ENCODE results near the gene NUAK1. TPM values are rescaled to one million over a fixed set of nuclear protein-coding genes. Genes with fewer than 3 reads are reported as not detected.

Gene NUAK1
- total RNA-seq: 15.6 and 31.4 TPM in 2 replicates

DNA sequence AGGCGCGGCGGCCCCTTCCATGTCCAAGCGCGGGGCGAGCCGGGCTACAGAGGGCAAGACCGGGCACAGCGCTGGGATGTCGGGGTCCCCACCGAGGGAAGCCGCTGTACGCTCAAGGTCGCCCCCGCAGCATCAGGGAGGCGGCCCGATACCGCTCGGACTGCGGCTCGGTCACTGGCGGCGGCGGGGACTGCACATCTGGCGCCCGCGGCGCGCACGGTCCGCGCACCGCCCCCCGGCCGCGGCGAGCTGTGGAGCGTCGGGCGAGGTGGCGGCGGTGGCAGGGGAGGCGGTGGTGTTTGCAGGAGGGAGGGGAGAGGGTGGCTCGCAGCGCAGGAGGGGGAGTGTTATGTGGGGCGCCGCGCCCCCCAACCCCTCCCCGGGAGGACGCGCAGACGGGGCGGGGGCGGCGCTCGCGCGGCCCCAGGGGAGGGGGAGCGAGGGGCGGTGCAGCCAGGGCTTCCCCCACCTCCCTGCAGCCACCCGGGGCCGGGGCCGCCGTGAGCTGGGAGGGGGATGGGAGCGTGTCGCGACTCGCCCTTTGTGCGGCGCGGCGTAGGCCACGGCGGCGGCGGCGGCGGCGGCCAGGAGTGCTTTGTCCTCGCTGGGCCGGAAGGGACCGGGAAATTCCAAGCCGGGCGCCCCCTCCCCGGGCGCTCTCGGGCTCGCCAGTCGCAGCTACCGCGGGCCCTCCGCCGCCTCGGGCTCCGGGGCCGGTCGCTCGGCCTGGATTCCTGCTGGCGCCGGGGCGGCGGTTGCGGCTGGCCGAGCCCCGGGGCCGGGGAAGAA is at the start of gene NUAK1:
Gene NUAK1, minus strand, starts transcription at position 322 of the 789 bp plus-strand sequence. Its CDS starts 301 bp downstream, at position 21.

Other genes starting within 250 kb of the NUAK1 start
- 317 and 454 TPM in 2 replicates for gene CKAP4, start 109.1 kb upstream of the NUAK1 start, total RNA-seq
- 28.8 and 41.2 TPM in 2 replicates for gene TCP11L2, start 163.8 kb upstream of the NUAK1 start, total RNA-seq
- 10.1 and 13.1 TPM in 2 replicates for gene POLR3B, start 218.8 kb upstream of the NUAK1 start, total RNA-seq